Stimulated activated CD8-positive, alpha-beta memory T cell treated with anti-CD3 and anti-CD28 coated beads, Interleukin-12 subunit alpha, Interleukin-12 subunit beta, amount 100 ng/mL, for 4 hours (primary cell): ENCODE results near the gene DNAH10.

Source experiments
- DNase-seq: peaks from one replicate; pipeline ENCODE4 v3.0.0-alpha.2; 2020; ENCODE audit warnings: low read depth

The DNAH10 gene

DNA sequence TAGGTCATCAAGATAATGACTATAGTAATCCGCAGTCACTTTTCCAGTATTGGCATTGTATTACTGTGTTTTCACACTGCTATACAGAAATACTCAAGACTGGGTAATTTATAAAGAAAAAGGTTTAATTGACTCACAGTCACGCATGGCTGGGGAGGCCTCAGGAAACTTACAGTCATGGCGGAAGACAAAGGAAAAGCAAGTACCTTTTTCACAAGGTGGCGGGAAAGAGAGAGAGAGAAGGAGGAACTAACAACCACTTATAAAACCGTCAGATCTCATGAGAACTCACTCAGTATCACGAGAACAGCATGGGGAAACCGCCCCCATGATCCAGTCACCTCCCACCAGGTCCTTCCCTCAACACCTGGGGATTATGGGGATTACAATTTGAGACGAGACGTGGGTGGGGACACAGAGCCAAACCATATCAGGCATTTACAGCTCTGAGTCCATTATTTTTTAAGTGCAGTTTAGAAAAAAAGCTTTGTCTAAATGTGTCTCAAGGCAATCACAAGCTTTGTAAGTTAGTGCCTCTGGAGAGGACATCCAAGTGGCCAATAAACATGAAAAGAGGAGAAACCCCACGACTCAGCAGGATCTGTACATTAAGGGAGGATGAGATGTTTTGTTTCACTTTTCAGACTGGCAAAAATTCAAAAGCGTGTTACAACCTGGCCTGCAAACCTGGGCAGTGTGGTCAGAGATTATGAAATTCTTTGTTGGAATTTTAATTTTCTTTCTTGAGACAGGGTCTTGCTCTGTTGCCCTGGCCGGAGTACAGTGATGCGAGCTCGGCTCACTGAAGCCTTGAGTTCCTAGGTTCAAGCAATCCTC lies 82.0 kb downstream of the DNAH10 start:
- DNase-seq: no peak

- no peak for DNase-seq
Measured at GRCh38 chr12:123845881-123846280, 83.8 kb downstream of the DNAH10 start.

DNA sequence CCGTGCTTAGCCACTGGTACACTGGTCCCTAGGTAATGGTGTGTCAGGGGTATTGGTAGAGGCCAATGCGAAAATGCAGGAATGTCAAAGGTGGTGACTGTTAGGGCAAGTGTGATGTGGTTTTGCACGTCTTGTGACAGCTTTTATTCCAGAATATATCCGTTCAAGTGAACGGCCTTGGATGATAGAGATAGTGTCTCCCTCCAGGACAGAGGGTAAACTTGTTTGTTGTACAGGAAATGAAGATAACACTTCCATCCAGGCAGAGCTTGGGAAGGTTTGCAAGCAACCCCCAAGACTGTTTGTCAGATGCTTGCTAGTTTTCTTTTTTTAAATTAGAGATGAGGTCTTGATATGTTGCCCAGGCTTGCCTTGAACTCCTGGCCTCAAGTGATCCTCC lies 84.2 kb downstream of the DNAH10 start:
- DNase-seq: no peak

DNA sequence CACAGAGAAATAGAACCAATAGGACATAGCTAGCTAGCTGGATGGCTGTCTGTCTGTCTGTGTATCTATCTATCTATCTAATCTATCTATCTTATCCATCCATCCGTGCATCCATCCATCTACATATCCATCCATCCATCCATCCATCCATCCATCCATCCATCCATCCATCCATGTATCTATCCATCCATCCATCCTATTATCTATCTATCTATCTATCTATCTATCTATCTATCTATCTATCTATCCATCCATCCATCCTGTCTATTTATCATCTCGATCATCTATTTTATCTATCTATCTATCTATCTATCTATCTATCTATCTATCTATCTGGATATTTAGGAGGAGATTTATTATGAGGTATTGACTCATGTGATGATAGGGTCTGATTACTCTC lies 84.9 kb downstream of the DNAH10 start:
- no peak for DNase-seq

DNA sequence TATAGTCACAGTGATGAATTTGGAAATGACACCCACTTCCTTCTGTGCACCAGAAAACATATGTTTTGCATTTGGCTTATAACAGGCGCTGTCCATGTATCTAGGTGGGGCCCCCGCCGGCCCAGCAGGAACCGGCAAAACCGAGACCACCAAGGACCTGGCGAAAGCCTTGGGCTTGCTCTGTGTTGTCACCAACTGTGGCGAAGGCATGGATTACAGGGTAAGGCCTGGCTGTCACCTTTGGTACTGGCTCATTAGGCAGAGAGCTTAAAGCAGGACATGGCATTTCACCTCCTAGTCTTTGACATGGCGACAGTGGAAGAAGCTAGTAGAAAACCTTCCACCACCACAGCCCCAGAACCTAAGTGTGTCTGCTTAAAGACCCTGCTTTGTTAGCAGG lies 85.8 kb downstream of the DNAH10 start:
- no peak for DNase-seq

DNA sequence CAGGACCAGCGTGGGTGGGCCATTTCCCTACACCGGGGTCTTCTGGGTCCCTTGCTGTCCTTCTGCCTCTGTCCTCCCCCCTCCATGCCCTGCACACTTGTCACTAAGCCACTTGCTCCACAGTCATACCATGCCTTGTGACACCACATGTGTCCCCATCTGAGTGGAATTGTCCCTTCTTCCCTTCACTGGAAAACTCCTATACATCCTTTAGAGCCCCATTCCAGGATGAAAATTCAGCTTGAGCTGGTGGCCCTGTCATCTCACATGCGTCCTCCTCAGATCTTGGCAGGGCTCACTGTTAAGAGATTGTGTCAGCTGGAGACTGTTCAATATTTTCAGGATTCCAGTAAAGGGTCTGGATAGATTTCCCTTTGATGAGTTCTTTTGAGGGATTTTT lies 87.4 kb downstream of the DNAH10 start:
- DNase-seq: no peak

DNA sequence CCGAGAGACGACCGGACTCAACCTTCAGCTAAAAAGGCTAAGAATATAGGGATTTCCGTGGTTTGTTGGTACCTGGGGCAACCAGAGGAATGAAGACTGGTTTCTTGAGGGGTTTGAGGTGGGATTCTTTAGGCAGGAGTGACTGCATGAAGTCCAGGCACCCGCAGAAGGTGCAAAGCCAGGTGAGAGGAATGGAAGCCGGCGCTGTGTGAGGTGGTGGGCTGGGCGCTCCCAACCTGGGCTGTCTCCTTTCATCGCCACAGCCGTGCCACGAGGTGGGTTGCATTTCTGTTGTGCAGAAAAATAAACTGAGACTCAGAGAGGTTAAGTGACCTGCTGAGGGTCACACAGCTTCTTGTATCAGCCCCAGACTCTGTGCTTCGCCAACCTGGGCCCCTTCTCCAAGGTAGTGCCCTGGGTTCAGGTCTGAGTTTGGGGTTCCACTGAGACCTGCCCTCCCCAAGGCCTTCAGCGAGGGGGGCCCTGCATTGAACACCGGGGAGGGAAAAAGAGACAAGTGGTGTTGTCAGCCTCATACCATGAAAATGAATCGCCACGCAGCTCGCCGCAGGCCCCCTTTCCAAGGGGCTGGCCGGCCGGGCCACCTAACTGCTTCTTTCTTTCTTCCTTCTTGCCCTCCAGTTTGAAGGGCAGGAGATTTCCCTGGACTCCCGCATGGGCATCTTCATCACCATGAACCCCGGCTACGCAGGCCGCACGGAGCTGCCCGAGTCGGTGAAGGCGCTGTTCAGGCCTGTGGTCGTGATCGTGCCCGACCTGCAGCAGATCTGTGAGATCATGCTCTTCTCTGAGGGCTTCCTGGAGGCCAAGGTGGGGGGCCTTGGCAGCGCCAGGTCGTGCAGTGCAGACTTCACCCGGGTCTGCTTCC lies 88.4 kb downstream of the DNAH10 start:
- DNase-seq: no peak

GRCh38 chr12:123853396-123854070 lies 91.4 kb downstream of the DNAH10 start:
- no peak for DNase-seq

DNA sequence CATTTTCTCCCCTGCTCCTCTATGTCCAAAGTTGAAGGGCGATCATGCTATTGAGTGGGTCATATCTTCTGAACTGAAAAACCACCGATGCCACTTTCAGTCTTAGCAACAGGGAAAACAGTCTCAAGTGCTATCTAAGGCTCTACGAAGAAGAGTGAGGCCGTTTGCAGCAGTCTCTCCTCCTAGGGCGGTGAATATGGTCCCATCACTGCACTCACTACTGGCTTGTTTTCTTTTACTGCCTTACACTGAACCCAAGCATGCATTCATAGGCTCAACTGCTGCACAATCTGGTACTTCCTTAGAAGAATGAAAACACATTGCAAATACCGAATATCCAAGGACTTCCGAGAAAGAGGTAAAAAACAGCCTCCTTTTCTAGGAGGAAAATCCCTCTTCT lies 92.1 kb downstream of the DNAH10 start:
- DNase-seq: no peak

DNA sequence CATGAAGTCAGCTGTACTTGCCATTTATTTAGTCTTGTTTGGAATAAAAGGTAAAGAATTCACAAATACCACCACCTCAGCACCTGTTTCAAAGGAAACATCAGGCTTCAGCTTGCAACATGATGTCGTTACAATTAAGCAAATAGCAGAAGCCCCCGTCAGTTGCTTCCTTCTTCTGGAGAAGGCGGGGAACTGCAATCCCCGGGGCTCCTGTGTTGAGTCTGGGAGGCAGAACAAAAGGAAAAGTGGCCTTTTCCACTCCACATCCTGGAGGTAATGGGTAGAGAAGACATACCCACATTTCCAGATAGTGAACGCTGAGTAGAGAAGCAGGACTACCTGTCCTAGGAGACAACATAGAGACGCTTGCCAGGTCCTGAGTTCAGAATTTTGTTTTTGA lies 92.8 kb downstream of the DNAH10 start:
- DNase-seq: no peak

DNA sequence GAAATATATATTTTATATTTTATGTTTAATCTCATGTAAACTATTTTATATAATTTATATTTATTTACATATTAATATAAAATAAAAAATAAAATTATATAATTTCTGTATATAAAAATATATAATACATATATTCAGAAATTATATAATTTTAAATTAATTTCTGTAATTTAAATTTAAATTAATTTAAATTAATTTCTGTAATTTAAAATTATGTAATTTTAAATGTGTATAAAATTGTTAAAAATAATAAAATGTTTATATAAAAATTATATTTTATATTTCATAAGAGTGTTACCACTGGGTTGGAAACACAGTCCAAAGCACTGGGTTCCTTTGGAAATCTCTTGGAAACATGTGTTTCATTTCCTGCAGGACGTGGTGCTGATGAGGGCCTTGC lies 94.6 kb downstream of the DNAH10 start:
- DNase-seq: no peak

DNA sequence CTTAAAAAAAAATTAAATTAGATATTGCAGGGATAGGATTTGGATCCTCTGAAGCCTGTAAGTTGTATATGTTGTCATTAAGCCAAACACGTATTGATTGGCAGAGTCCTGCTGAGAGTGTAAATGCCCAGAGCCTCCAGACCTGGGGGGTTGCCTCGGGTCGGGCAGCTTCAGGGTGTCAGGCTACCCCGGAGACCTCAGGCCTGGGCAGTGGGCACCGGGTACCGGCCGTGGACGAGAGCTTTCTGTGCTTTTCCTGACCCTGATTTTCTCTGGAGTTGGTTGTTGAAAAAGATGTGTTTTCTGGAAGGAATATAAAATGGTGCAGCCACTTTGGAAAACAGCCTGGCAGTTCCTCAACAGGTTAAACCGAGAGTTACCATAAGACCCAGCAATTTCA lies 96.1 kb downstream of the DNAH10 start:
- DNase-seq: no peak

DNA sequence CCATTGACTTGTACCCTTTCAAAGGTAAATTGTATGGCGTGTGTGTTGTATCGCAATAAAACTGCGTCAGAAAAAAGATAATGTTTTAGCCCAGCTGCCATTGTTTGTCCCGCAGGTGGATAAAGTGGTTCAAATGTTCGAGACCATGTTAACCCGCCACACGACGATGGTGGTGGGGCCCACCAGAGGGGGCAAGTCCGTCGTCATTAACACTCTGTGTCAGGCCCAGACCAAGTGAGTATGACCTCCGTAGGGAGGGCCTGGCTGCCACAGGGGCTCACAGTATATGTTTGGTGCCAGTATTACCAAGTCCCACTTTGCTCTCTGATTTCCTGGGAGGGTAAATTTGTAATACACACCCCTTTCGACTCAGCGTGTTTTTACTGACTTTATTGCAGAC lies 96.9 kb downstream of the DNAH10 start:
- no peak for DNase-seq

GRCh38 chr12:123860377-123860776 lies 98.3 kb downstream of the DNAH10 start:
- no peak for DNase-seq

- DNase-seq: no peak
Measured at GRCh38 chr12:123861392-123861791, 99.3 kb downstream of the DNAH10 start.

DNA sequence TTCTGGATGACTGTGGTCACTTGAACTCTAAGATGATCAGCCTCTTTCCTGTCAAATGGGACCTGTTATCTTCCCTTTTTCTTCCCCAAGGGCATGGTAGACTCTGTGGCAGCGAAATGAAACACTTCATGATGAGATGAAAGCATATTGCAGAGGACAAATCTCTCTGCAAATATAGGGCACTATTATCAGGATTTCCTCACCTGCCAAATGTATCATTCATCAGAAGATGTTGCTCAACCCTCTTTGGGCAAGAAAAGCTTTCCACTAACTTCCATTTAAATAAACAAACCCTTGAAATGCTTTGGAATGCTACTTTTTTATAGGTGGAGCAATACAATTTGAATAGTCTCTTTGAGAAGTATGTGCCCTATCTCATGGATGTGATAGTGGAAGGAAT lies 105.0 kb downstream of the DNAH10 start:
- no peak for DNase-seq

GRCh38 chr12:123868791-123869190 lies 106.7 kb downstream of the DNAH10 start:
- DNase-seq: no peak

GRCh38 chr12:123873793-123874192 lies 111.7 kb downstream of the DNAH10 start:
- DNase-seq: no peak

DNA sequence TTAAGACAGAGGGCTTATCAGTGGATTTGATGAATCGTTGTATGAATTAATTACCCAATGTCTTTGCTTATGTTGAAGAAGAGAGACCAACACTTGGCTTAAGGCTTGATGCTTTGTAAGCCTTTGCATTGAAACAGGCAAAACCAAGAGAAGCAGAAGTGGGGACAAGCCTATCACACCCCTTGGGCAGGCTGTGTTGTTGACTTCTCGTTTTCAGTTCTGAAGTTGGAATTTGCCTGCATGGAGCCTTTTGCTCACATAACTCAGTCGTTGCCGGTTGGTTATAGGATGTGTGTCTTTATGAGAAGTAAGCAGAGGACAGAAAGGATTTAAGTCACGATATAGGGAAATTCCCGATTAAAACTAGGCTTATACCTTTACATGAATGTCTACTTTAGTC lies 115.9 kb downstream of the DNAH10 start:
- no peak for DNase-seq

- DNase-seq: no peak
Measured at GRCh38 chr12:123879101-123879500, 117.0 kb downstream of the DNAH10 start.

DNA sequence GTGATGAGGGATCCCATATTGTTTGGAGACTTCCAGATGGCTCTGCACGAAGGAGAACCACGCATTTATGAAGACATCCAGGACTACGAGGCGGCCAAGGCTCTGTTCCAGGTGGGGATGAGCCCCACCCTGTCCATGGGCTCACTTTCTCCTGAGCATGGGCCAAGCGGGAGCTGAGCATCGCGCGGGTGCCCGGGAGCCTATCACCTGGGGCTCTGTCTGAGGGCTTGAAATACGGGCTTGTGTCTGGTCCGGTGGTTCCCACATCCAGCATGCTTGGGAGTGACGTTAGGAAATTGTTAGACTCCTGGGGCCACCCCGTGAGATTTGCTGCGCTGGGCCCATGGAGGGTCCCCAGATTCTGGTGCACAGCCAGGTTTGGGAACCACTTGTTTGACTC lies 117.6 kb downstream of the DNAH10 start:
- no peak for DNase-seq

DNA sequence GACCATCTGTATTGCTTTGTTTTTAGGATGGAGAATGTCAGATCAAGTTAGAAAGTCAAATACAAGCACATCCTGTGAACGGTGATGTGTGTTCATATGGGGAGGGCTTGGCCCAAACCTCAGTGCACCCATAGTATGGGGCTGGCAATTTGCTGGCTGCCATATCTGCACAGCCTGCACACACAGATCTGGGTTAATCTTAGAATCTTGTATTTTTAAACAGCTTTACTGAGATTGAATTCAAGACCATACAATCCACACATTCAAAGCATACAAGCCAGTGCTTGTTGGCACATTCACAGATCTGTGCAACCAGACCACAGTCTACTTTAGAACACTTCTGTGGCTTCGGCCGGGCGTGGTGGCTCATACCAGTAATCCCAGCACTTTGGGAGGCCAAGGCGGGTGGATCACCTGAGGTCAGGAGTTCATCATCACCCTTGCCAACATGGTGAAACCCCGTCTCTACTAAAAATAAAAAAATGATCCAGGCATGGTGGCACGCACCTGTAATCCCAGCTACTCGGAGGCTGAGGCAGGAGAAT lies 120.1 kb downstream of the DNAH10 start:
- DNase-seq: no peak
